SK-N-MC (cell line): ENCODE results near the gene KIF1A.

ENCODE experiments used
- EZH2 ChIP-seq: fragments of 200-600 bp; sonication (generic); IDR thresholded peaks from one replicate; pipeline ENCODE4 v1.6.1; 2017; ENCODE audit warnings: antibody characterized with exemption
- POLR2AphosphoS5 ChIP-seq: IDR thresholded peaks from 2 replicates; pipeline ENCODE4 v1.6.1; 2012; ENCODE audit warnings: mild to moderate bottlenecking, low read depth, low read length, borderline replicate concordance

DNA sequence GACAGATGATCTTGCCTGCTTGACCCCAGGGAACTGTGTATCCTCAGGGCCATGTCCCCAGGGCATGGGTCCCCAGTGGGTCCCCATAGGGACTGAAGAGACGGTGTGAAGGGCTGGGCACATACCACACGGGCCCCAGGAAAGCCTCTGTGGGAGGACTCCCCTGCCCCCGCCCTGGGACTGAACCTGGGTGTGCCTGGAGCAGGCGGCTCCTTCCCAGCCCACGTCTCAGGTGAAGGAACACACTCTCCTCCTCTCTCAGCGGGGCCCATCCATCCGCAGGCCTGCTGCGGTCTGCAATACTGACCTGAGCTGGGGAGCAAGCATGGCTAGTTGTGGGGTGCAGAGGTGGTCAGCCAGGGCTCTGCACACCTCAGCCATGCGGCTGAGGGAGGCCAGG, 45.2 kb downstream of the KIF1A start:
- TF ChIP-seq POLR2AphosphoS5 (no peak), EZH2 (no peak)
